Measurements from ENCODE around the gene SH3RF2. TPM values are rescaled to one million over a fixed set of nuclear protein-coding genes. Genes with fewer than 3 reads are reported as not detected.

The SH3RF2 gene
- total and polyA plus RNA-seq, 2 experiments from 2014 or later: 35.1 to 35.4 TPM

DNA sequence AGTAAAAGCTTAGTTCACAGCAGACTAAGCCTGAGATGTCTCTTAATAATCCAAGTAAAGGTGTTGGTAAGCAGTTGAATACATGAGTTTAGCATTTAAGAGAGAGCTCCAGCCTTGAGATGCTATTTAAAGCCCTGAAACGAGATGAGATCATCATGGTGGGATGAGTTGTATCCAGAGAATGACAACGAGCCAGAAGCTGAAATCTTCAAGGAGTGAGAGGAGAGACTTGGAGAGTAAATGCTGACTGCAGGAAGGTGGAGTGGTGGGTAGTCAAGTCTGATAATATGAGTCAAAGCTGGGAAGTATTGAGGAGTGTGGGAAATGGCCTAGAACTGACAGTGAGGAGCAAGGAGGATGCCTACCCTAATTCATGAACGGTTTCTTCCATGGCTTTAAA, 115.3 kb downstream of the SH3RF2 start:
- Histone ChIP-seq H3K4me1 (ENCODE audit: insufficient read depth) (peaks cover 7% of the 10 kb centered on the region), H3K9me3 (ENCODE audit: low read depth) (no peaks in the 10 kb centered on the region), H3K27me3 (no peaks in the 10 kb centered on the region), H3K4me2 (no peak overlapping the region), H3K36me3 (replicated peaks; ENCODE audit: insufficient read depth, low read depth) (no peaks in the 10 kb centered on the region), H2AFZ (no peak overlapping the region), H3K27ac (no peak overlapping the region), H3K4me3 (no peak overlapping the region), H3K9me2 (replicated peaks; ENCODE audit: insufficient read depth) (no peaks in the 10 kb centered on the region), H4K20me1 (ENCODE audit: insufficient read depth, poor library complexity, severe bottlenecking) (no peaks in the 10 kb centered on the region), H3K79me2 (peaks cover 1% of the 10 kb centered on the region)
- TF ChIP-seq, protein P1, sequence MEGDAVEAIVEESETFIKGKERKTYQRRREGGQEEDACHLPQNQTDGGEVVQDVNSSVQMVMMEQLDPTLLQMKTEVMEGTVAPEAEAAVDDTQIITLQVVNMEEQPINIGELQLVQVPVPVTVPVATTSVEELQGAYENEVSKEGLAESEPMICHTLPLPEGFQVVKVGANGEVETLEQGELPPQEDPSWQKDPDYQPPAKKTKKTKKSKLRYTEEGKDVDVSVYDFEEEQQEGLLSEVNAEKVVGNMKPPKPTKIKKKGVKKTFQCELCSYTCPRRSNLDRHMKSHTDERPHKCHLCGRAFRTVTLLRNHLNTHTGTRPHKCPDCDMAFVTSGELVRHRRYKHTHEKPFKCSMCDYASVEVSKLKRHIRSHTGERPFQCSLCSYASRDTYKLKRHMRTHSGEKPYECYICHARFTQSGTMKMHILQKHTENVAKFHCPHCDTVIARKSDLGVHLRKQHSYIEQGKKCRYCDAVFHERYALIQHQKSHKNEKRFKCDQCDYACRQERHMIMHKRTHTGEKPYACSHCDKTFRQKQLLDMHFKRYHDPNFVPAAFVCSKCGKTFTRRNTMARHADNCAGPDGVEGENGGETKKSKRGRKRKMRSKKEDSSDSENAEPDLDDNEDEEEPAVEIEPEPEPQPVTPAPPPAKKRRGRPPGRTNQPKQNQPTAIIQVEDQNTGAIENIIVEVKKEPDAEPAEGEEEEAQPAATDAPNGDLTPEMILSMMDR (IDR thresholded peaks at IDR 0.05; ENCODE audit: poor library complexity): no peak
- TF ChIP-seq EZH2 (IDR thresholded peaks at IDR 0.05; ENCODE audit: borderline replicate concordance) (no peak), EZH2phosphoT487 (IDR thresholded peaks at IDR 0.05; ENCODE audit: low read depth, severe bottlenecking, unreplicated experiment) (no peak)
- no peak for DNase-seq (ENCODE audit: low spot score)
- 71% methylated on average over 3 of the region's 3 CpGs for WGBS (ENCODE audit: low lambda C conversion rate, missing lambda C conversion rate)

DNA sequence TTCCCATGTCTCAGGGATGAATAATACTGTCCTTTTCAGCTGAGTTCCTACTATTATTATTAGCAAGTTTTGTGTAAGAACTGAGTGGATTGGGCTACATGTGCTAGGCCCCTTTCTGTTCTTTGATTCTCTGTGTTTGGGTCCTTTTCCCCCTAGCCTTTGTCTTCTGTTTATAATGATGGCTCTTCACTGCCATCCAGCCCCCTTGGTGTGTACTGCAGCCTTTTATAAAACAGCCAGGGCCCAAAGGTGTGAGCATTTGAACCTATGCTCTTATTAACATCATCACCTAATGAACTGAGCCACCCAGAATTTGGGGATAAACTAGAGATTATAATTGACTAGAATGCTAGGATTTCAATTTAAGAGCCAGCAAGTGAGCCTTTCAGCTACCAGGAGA, 116.4 kb downstream of the SH3RF2 start:
- H3K4me3 ChIP-seq: no peak overlapping the region
- DNase-seq (ENCODE audit: low spot score): no peak
- TF ChIP-seq, protein P1 (IDR thresholded peaks at IDR 0.05; ENCODE audit: poor library complexity): peak; percentile 17
- no peak for TF ChIP-seq EZH2phosphoT487 (IDR thresholded peaks at IDR 0.05; ENCODE audit: low read depth, severe bottlenecking, unreplicated experiment)
- TF ChIP-seq EZH2 (IDR thresholded peaks at IDR 0.05; ENCODE audit: borderline replicate concordance): no peak
- H3K9me2 ChIP-seq (replicated peaks; ENCODE audit: insufficient read depth): no peaks in the 10 kb centered on the region
- no peaks in the 10 kb centered on the region for H3K9me3 ChIP-seq (ENCODE audit: low read depth)
- no peaks in the 10 kb centered on the region for H4K20me1 ChIP-seq (ENCODE audit: insufficient read depth, poor library complexity, severe bottlenecking)
- H2AFZ ChIP-seq: no peak overlapping the region
- no peaks in the 10 kb centered on the region for H3K79me2 ChIP-seq
- H3K4me1 ChIP-seq (ENCODE audit: insufficient read depth): peaks cover 4% of the 10 kb centered on the region
- H3K27ac ChIP-seq: no peak overlapping the region
- no peak overlapping the region for H3K4me2 ChIP-seq
- no peaks in the 10 kb centered on the region for H3K27me3 ChIP-seq
- H3K36me3 ChIP-seq (replicated peaks; ENCODE audit: insufficient read depth, low read depth): no peaks in the 10 kb centered on the region

DNA sequence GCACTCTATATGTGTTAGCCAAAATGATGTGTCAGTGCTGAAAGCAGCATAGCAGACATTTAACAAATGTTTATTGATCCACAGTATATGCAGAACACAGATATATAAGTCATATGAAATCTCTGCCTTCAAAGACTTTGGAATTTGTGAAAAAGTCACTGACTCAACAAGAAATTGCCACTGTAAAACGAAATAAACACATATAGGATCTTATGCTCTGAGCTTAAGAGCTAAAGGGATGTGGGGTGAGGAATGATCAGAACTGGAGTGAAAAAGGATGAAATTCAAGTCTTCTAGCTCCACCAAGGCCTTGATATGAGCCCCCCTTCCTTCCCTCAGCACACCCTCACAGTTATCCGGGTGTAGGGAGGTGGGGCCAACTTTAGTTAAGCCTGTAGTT, 119.1 kb downstream of the SH3RF2 start:
- H3K9me2 ChIP-seq (replicated peaks; ENCODE audit: insufficient read depth): no peaks in the 10 kb centered on the region
- H3K4me3 ChIP-seq: no peak overlapping the region
- TF ChIP-seq, protein P1 (IDR thresholded peaks at IDR 0.05; ENCODE audit: poor library complexity): no peak
- TF ChIP-seq EZH2phosphoT487 (IDR thresholded peaks at IDR 0.05; ENCODE audit: low read depth, severe bottlenecking, unreplicated experiment) (no peak), EZH2 (IDR thresholded peaks at IDR 0.05; ENCODE audit: borderline replicate concordance) (no peak)
- no peak overlapping the region for H3K27ac ChIP-seq
- no peak for DNase-seq (ENCODE audit: low spot score)
- no peaks in the 10 kb centered on the region for H3K79me2 ChIP-seq
- H3K27me3 ChIP-seq: no peaks in the 10 kb centered on the region
- no peaks in the 10 kb centered on the region for H3K4me1 ChIP-seq (ENCODE audit: insufficient read depth)
- H4K20me1 ChIP-seq (ENCODE audit: insufficient read depth, poor library complexity, severe bottlenecking): no peaks in the 10 kb centered on the region
- no peak overlapping the region for H3K4me2 ChIP-seq
- 74% methylated on average over 2 of the region's 2 CpGs for WGBS (ENCODE audit: low lambda C conversion rate, missing lambda C conversion rate)
- H3K9me3 ChIP-seq (ENCODE audit: low read depth): no peaks in the 10 kb centered on the region
- no peaks in the 10 kb centered on the region for H3K36me3 ChIP-seq (replicated peaks; ENCODE audit: insufficient read depth, low read depth)
- no peak overlapping the region for H2AFZ ChIP-seq
